Naive thymus-derived CD4-positive, alpha-beta T cell (primary cell): ENCODE measurements around the gene ZAP70. TPM values are rescaled to one million over a fixed set of nuclear protein-coding genes. Genes with fewer than 3 reads are reported as not detected.

Experiments used
- ATAC-seq: fragments of 150-1000 bp; cut with Tn5 transposase; 2 replicates; pipeline ENCODE4 v1.10.0; 2021; ENCODE audit warnings: mild to moderate bottlenecking, moderate library complexity
- CTCF ChIA-PET: fragments of 350-600 bp; sonication (Branson Sonifier 250); formaldehyde crosslinking; loops from one replicate; lab custom pipeline; 2021; ENCODE audit warnings: antibody characterized with exemption; lab: Charles Lee
- POLR2A ChIA-PET: fragments of 350-600 bp; sonication (Branson Sonifier 250); formaldehyde crosslinking; loops from one replicate; lab custom pipeline; 2021; ENCODE audit warnings: antibody characterized with exemption, inconsistent platforms; lab: Charles Lee
- DNase-seq, 9 donors: peaks; one replicate each; pipeline versions ENCODE4 v3.0.0 to v3.0.0-alpha.2; 2020 to 2022; ENCODE audit warnings: mixed read lengths in 1 of 9
- H3K27ac ChIP-seq: one replicate; pipeline ENCODE4 v1.7.0; 2013; ENCODE audit warnings: mild to moderate bottlenecking, low read depth, low read length, moderate library complexity
- H3K27me3 ChIP-seq, 2 donors: one replicate each; pipeline ENCODE4 v1.7.0; 2013; ENCODE audit warnings: low read length in 2 of 2, mild to moderate bottlenecking in 2 of 2, moderate library complexity in 2 of 2; ENCODE audit not compliant: control insufficient read depth in 2 of 2, insufficient read depth in 2 of 2
- H3K36me3 ChIP-seq, 3 experiments: 1 replicate in 2 of 3; 2 replicates in 1 of 3; pipeline ENCODE4 v1.7.0; 2013; ENCODE audit warnings: low read length in 3 of 3, mild to moderate bottlenecking in 3 of 3, moderate library complexity in 1 of 3; ENCODE audit not compliant: insufficient read depth in 3 of 3, control insufficient read depth in 2 of 3
- H3K4me1 ChIP-seq, 2 donors: one replicate each; pipeline ENCODE4 v1.7.0; 2013; ENCODE audit warnings: low read length in 2 of 2, mild to moderate bottlenecking in 2 of 2, moderate library complexity in 1 of 2; ENCODE audit not compliant: control insufficient read depth in 2 of 2, insufficient read depth in 2 of 2
- H3K4me3 ChIP-seq: 2 replicates; pipeline ENCODE4 v1.7.0; 2013; ENCODE audit warnings: mild to moderate bottlenecking, low read length
- H3K9me3 ChIP-seq, 3 experiments: 1 replicate in 2 of 3; 2 replicates in 1 of 3; pipeline ENCODE4 v1.7.0; 2013; ENCODE audit warnings: low read length in 3 of 3; ENCODE audit not compliant: control insufficient read depth in 2 of 3
- H3K27ac Mint-ChIP-seq, 9 donors: one replicate each; pipeline ENCODE4 v1.8.0; 2020 to 2022; ENCODE audit warnings: mixed read lengths in 9 of 9, mild to moderate bottlenecking in 8 of 9, moderate library complexity in 5 of 9, inconsistent platforms in 2 of 9
- H3K27me3 Mint-ChIP-seq, 5 donors: one replicate each; pipeline ENCODE4 v1.8.0; 2021 to 2022; ENCODE audit warnings: mixed read lengths in 5 of 5, mild to moderate bottlenecking in 1 of 5
- H3K36me3 Mint-ChIP-seq, 5 donors: one replicate each; pipeline ENCODE4 v1.8.0; 2020 to 2022; ENCODE audit warnings: mixed read lengths in 5 of 5, mild to moderate bottlenecking in 3 of 5, inconsistent platforms in 1 of 5
- H3K4me1 Mint-ChIP-seq, 7 donors: one replicate each; pipeline ENCODE4 v1.8.0; 2020 to 2022; ENCODE audit warnings: mixed read lengths in 7 of 7, mild to moderate bottlenecking in 3 of 7, inconsistent platforms in 1 of 7
- H3K4me3 Mint-ChIP-seq, 10 donors: one replicate each; pipeline ENCODE4 v1.8.0; 2020 to 2022; ENCODE audit warnings: mild to moderate bottlenecking in 10 of 10, mixed read lengths in 10 of 10, moderate library complexity in 6 of 10, inconsistent platforms in 2 of 10
- H3K9me3 Mint-ChIP-seq, 11 donors: one replicate each; pipeline ENCODE4 v1.8.0; 2020 to 2022; ENCODE audit warnings: mixed read lengths in 11 of 11, mild to moderate bottlenecking in 4 of 11, inconsistent platforms in 1 of 11, moderate library complexity in 1 of 11
- intact Hi-C, 2 donors: fragments of 100-400 bp; cut with micrococcal nuclease; formaldehyde crosslinking; loops; one replicate each; pipeline ENCODE4 v1.15.1; 2023
- polyA plus RNA-seq, 2 donors: library from polyadenylated mRNA; unstranded; fragments of 300-500 nt; fragmentation: Illumina TruSeq; gene quantifications; one replicate each; pipeline ENCODE4 v1.2.3, GENCODE V29; 2021
- total RNA-seq, 6 experiments: library from RNA in 5 of 6; stranded (reverse) in 5 of 6; gene quantifications; 1 replicate in 5 of 6; 2 replicates in 1 of 6; pipeline ENCODE4 v1.2.3 and lab custom pipeline; 2021 to 2026

The ZAP70 gene
- total and polyA plus RNA-seq, 7 experiments from 2014 or later, result 105 to 432 (median 358) TPM

- no peak for DNase-seq
- Mint-ChIP-seq H3K9me3 (no peaks in the 10 kb centered on the region), H3K27me3 (no peaks in the 10 kb centered on the region), H3K4me3 (no peak overlapping the region), H3K36me3 (peaks cover 5 to 35% (median 8%) of the 10 kb centered on the region in 5 donors), H3K4me1 (peaks cover 11 to 34% (median 19%) of the 10 kb centered on the region in 7 donors), H3K27ac (no peak overlapping the region)
- intact Hi-C loops, result no loop called here
- ChIA-PET CTCF (no interaction called here), POLR2A (interaction anchor here (0.7 kb wide), 1 partner anchor 612 kb away, joined by 3 read pairs; no protein-coding TSS in a partner anchor)
- Histone ChIP-seq H3K9me3 (no peaks in the 10 kb centered on the region), H3K27me3 (no peaks in the 10 kb centered on the region), H3K27ac (no peak overlapping the region), H3K4me3 (no peak overlapping the region), H3K4me1 (peaks cover 1 to 7% of the 10 kb centered on the region in 2 donors), H3K36me3 (peaks cover 0 to 60% (median 6%) of the 10 kb centered on the region in 3 experiments)
- ATAC-seq, result no peak
These were observed 52.6 kb downstream of the ZAP70 start for GRCh38 chr2:97765933-97766332.

- H3K36me3 Mint-ChIP-seq, result peaks cover 5 to 35% (median 7%) of the 10 kb centered on the region in 5 donors
- CTCF ChIA-PET, result interaction anchor here (1.4 kb wide), 1 partner anchor 26 kb away, joined by 6 read pairs; no protein-coding TSS in a partner anchor
- Histone ChIP-seq H3K4me3 (no peak overlapping the region), H3K9me3 (no peaks in the 10 kb centered on the region), H3K27ac (no peak overlapping the region), H3K36me3 (peaks cover 0 to 54% (median 6%) of the 10 kb centered on the region in 3 experiments), H3K4me1 (peaks cover 0 to 5% of the 10 kb centered on the region in 2 donors), H3K27me3 (no peaks in the 10 kb centered on the region)
- peak overlapping the region in 2 of 9 donors; percentile 49 to 75 for H3K27ac Mint-ChIP-seq
- ATAC-seq (no peak), DNase-seq (no peak)
- no peaks in the 10 kb centered on the region for H3K9me3 Mint-ChIP-seq
- H3K27me3 Mint-ChIP-seq, result no peaks in the 10 kb centered on the region
- POLR2A ChIA-PET, result no interaction called here
- intact Hi-C loops, result no loop called here
- no peak overlapping the region for H3K4me3 Mint-ChIP-seq
- H3K4me1 Mint-ChIP-seq, result peaks cover 11 to 27% (median 13%) of the 10 kb centered on the region in 7 donors
These were observed 53.2 kb downstream of the ZAP70 start for GRCh38 chr2:97766567-97766966.

DNA sequence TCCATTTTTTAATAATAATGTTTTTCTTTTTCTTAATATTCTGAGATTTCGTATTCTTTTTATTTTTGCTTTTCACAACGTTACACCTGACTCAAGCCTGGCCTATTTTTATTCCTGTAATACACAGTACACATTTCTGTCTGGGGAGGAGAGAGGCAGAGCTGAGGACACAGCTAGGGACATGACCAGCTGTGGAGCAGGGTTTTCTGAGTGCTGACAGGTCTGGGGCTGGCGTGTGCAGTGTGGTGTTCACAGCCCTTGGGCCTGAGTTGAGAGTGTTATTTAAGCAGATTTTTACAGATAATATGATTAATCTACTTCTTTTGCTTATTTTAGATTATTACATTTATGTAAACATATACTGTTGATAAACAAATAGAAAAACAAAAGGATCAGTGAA, 55.9 kb downstream of the ZAP70 start:
- peaks cover 0 to 45% (median 6%) of the 10 kb centered on the region in 3 experiments for H3K36me3 ChIP-seq
- no peaks in the 10 kb centered on the region for H3K9me3 Mint-ChIP-seq
- no peak overlapping the region for H3K4me3 ChIP-seq
- H3K27ac Mint-ChIP-seq, result no peak overlapping the region
- no peak overlapping the region for H3K27ac ChIP-seq
- no peaks in the 10 kb centered on the region for H3K4me1 ChIP-seq
- H3K9me3 ChIP-seq, result no peaks in the 10 kb centered on the region
- POLR2A ChIA-PET, result no interaction called here
- H3K27me3 ChIP-seq, result no peaks in the 10 kb centered on the region
- intact Hi-C loops, result no loop called here
- CTCF ChIA-PET, result no interaction called here
- peaks cover 5 to 36% (median 8%) of the 10 kb centered on the region in 5 donors for H3K36me3 Mint-ChIP-seq
- no peak for DNase-seq
- peaks cover 0 to 8% (median 5%) of the 10 kb centered on the region in 7 donors for H3K4me1 Mint-ChIP-seq
- H3K4me3 Mint-ChIP-seq, result no peak overlapping the region
- ATAC-seq, result no peak
- no peaks in the 10 kb centered on the region for H3K27me3 Mint-ChIP-seq

- Mint-ChIP-seq H3K4me1 (peaks cover 0 to 12% (median 5%) of the 10 kb centered on the region in 7 donors), H3K36me3 (peaks cover 5 to 39% (median 10%) of the 10 kb centered on the region in 5 donors), H3K4me3 (no peak overlapping the region), H3K27me3 (no peaks in the 10 kb centered on the region), H3K27ac (no peak overlapping the region), H3K9me3 (no peaks in the 10 kb centered on the region)
- ATAC-seq (no peak), DNase-seq (no peak)
- H3K36me3 ChIP-seq, result peaks cover 0 to 45% (median 6%) of the 10 kb centered on the region in 3 experiments
- no peaks in the 10 kb centered on the region for H3K9me3 ChIP-seq
- H3K27ac ChIP-seq, result no peak overlapping the region
- H3K27me3 ChIP-seq, result no peaks in the 10 kb centered on the region
- ChIA-PET CTCF (interaction anchor here (0.8 kb wide), 1 partner anchor 22 kb away, joined by 3 read pairs; no protein-coding TSS in a partner anchor), POLR2A (interaction anchor here (0.6 kb wide), 1 partner anchor 173 kb away, joined by 3 read pairs; no protein-coding TSS in a partner anchor)
- H3K4me1 ChIP-seq, result no peaks in the 10 kb centered on the region
- H3K4me3 ChIP-seq, result no peak overlapping the region
- intact Hi-C loops, result no loop called here
These were observed 56.3 kb downstream of the ZAP70 start for GRCh38 chr2:97769711-97770110.

DNA sequence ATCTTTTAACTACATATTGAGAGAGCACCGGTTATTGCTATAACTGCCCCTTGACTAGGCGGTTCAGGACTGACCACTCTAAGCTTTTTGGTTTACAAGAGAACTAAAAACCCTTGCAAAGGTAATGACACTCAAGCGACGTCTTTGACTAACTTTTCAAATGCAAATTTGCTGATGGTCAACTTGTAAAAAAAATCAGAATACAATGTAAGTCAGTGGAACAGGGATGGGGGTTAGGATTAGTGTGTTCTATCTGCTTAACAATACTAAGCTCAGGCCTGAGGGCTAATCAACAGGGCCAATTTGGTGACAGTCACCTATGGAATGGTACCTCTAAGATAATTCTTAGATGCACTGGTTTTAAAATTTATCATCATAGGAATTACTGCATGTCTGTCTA, 57.1 kb downstream of the ZAP70 start:
- no peaks in the 10 kb centered on the region for H3K4me1 ChIP-seq
- H3K36me3 ChIP-seq, result peaks cover 0 to 45% (median 6%) of the 10 kb centered on the region in 3 experiments
- H3K4me3 Mint-ChIP-seq, result no peak overlapping the region
- ChIA-PET POLR2A (interaction anchor here (0.6 kb wide), 1 partner anchor 173 kb away, joined by 3 read pairs; no protein-coding TSS in a partner anchor), CTCF (interaction anchor here (0.8 kb wide), 1 partner anchor 23 kb away, joined by 3 read pairs; no protein-coding TSS in a partner anchor)
- H3K4me1 Mint-ChIP-seq, result peaks cover 0 to 12% (median 5%) of the 10 kb centered on the region in 7 donors
- H3K4me3 ChIP-seq, result no peak overlapping the region
- H3K27me3 Mint-ChIP-seq, result no peaks in the 10 kb centered on the region
- intact Hi-C loops, result no loop called here
- peaks cover 1 to 39% (median 9%) of the 10 kb centered on the region in 5 donors for H3K36me3 Mint-ChIP-seq
- H3K27ac ChIP-seq, result no peak overlapping the region
- DNase-seq (no peak), ATAC-seq (no peak)
- no peaks in the 10 kb centered on the region for H3K27me3 ChIP-seq
- H3K27ac Mint-ChIP-seq, result peak overlapping the region in 1 of 9 donors; percentile 16
- no peaks in the 10 kb centered on the region for H3K9me3 ChIP-seq
- H3K9me3 Mint-ChIP-seq, result no peaks in the 10 kb centered on the region

DNA sequence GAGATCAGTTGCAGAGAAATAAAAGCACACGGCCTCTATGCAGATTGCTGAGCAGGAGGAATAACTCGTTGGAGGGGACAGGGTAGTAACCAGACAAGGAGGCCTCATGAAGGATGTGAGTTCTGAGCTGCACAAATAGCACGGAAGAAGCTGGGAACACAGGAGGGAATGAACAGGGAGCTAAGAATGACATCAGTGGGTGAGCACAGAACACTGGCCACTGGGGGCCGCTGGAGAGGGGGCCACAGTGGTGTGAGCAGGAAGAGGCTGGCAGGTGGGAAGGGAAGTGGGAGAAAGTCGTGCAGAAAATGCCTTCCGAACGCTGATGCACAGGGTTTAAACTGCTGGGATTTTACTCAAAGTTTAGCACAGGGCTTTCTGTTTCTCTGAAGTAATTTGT, 61.0 kb downstream of the ZAP70 start:
- Mint-ChIP-seq H3K27me3 (no peaks in the 10 kb centered on the region), H3K27ac (peak overlapping the region in 4 of 9 donors; percentile 32 to 90 (median 35)), H3K9me3 (peaks cover 0 to 3% (median 0%) of the 10 kb centered on the region in 11 donors), H3K36me3 (peaks cover 5 to 54% (median 13%) of the 10 kb centered on the region in 5 donors), H3K4me1 (peaks cover 0 to 8% (median 5%) of the 10 kb centered on the region in 7 donors), H3K4me3 (no peak overlapping the region)
- no peak for ATAC-seq
- POLR2A ChIA-PET, result no interaction called here
- H3K9me3 ChIP-seq, result no peaks in the 10 kb centered on the region
- no peaks in the 10 kb centered on the region for H3K27me3 ChIP-seq
- intact Hi-C loops, result no loop called here
- no peak overlapping the region for H3K4me3 ChIP-seq
- H3K4me1 ChIP-seq, result no peaks in the 10 kb centered on the region
- H3K27ac ChIP-seq, result no peak overlapping the region
- peaks cover 0 to 35% (median 0%) of the 10 kb centered on the region in 3 experiments for H3K36me3 ChIP-seq
- CTCF ChIA-PET, result interaction anchor here (1.7 kb wide), 1 partner anchor 75 kb away, joined by 5 read pairs; no protein-coding TSS in a partner anchor
- DNase-seq, result no peak
